ENCODE results near the gene TPCN1. TPM values are rescaled to one million over a fixed set of nuclear protein-coding genes. Genes with fewer than 3 reads are reported as not detected.

TPCN1 gene
- total and polyA plus RNA-seq, 9 donors, result 28.0 to 65.6 (median 47.6) TPM

GRCh38 chr12:113240395-113240794 lies 19.1 kb downstream of the TPCN1 start:
- Histone ChIP-seq H3K27me3 (no peaks in the 10 kb centered on the region), H3K9me3 (no peaks in the 10 kb centered on the region), H3K4me1 (ENCODE audit: insufficient read depth) (peaks cover 10% of the 10 kb centered on the region), H3K27ac (no peak overlapping the region), H3K36me3 (no peaks in the 10 kb centered on the region), H3K4me3 (no peak overlapping the region)
- DNase-seq, result no peak
- TF ChIP-seq, protein P1, sequence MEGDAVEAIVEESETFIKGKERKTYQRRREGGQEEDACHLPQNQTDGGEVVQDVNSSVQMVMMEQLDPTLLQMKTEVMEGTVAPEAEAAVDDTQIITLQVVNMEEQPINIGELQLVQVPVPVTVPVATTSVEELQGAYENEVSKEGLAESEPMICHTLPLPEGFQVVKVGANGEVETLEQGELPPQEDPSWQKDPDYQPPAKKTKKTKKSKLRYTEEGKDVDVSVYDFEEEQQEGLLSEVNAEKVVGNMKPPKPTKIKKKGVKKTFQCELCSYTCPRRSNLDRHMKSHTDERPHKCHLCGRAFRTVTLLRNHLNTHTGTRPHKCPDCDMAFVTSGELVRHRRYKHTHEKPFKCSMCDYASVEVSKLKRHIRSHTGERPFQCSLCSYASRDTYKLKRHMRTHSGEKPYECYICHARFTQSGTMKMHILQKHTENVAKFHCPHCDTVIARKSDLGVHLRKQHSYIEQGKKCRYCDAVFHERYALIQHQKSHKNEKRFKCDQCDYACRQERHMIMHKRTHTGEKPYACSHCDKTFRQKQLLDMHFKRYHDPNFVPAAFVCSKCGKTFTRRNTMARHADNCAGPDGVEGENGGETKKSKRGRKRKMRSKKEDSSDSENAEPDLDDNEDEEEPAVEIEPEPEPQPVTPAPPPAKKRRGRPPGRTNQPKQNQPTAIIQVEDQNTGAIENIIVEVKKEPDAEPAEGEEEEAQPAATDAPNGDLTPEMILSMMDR (IDR thresholded peaks at IDR 0.05), result no peak
- TF ChIP-seq POLR2A (IDR thresholded peaks at IDR 0.05), result no peak
- TF ChIP-seq EP300 (IDR thresholded peaks at IDR 0.05), result no peak
- intact Hi-C loops (cut with DNase I), result no loop called here
- WGBS, 3 donors, result 86 to 89% (median 87%) methylated on average over 3 of the region's 3 CpGs

GRCh38 chr12:113241191-113242025 lies 20.1 kb downstream of the TPCN1 start:
- TF ChIP-seq EP300 (IDR thresholded peaks at IDR 0.05), result no peak
- no peak for TF ChIP-seq POLR2A (IDR thresholded peaks at IDR 0.05)
- TF ChIP-seq, protein P1 (IDR thresholded peaks at IDR 0.05), result no peak
- WGBS, 3 donors, result 76 to 82% (median 77%) methylated on average over 14 of the region's 14 CpGs
- Histone ChIP-seq H3K4me1 (ENCODE audit: insufficient read depth) (peaks cover 16% of the 10 kb centered on the region), H3K36me3 (no peaks in the 10 kb centered on the region), H3K27me3 (no peaks in the 10 kb centered on the region), H3K9me3 (no peaks in the 10 kb centered on the region), H3K4me3 (no peak overlapping the region), H3K27ac (no peak overlapping the region)
- DNase-seq, result no peak
- intact Hi-C loops (cut with DNase I), result no loop called here

GRCh38 chr12:113242026-113242418 lies 20.8 kb downstream of the TPCN1 start:
- Histone ChIP-seq H3K4me1 (ENCODE audit: insufficient read depth) (peaks cover 19% of the 10 kb centered on the region), H3K27me3 (no peaks in the 10 kb centered on the region), H3K36me3 (no peaks in the 10 kb centered on the region), H3K9me3 (no peaks in the 10 kb centered on the region), H3K4me3 (no peak overlapping the region), H3K27ac (no peak overlapping the region)
- 82 to 89% (median 87%) methylated on average over 11 of the region's 11 CpGs for WGBS, 3 donors
- DNase-seq, result peak in 1 of 5 donors; percentile 21
- TF ChIP-seq EP300 (IDR thresholded peaks at IDR 0.05) (no peak), POLR2A (IDR thresholded peaks at IDR 0.05) (no peak)
- TF ChIP-seq, protein P1 (IDR thresholded peaks at IDR 0.05), result no peak
- intact Hi-C loops (cut with DNase I), result no loop called here

DNA sequence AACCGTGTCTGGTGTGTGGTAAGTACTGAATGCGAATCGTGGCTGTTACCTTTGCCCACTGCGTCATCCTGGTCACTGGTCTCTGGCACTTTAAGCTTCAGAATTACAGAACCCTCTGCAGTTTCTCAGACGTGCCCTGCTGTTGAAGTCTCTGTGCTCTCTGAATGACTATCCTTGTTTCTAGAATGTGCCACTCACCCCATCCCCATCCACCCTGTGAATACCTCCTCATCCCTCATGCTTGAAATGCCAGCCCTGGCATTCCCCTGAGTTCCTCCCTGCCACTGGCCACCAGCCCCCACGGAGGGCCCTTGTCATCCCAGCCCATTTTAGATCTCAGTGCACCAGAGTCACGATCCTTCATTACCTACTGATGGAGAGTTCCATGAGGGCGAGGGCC lies 21.3 kb downstream of the TPCN1 start:
- H3K4me3 ChIP-seq, result no peak overlapping the region
- intact Hi-C loops (cut with DNase I), result no loop called here
- no peaks in the 10 kb centered on the region for H3K9me3 ChIP-seq
- peaks cover 22% of the 10 kb centered on the region for H3K4me1 ChIP-seq (ENCODE audit: insufficient read depth)
- WGBS, 3 donors, result 93 to 95% (median 93%) methylated on average over 8 of the region's 8 CpGs
- DNase-seq, result no peak
- no peak overlapping the region for H3K27ac ChIP-seq
- no peaks in the 10 kb centered on the region for H3K27me3 ChIP-seq
- H3K36me3 ChIP-seq, result no peaks in the 10 kb centered on the region
- TF ChIP-seq EP300 (IDR thresholded peaks at IDR 0.05), result no peak
- TF ChIP-seq POLR2A (IDR thresholded peaks at IDR 0.05), result no peak
- TF ChIP-seq, protein P1 (IDR thresholded peaks at IDR 0.05), result no peak

Measured in ovary (tissue), 9 donors.